ENCODE measurements around the gene FHOD3. TPM values are rescaled to one million over a fixed set of nuclear protein-coding genes. Genes with fewer than 3 reads are reported as not detected.
A peak's percentile ranks its signal among the peaks of the same experiment; 100 is the strongest.

The FHOD3 gene
- total and polyA plus RNA-seq, 7 donors: 5.4 to 98.2 (median 20.2) TPM

DNA sequence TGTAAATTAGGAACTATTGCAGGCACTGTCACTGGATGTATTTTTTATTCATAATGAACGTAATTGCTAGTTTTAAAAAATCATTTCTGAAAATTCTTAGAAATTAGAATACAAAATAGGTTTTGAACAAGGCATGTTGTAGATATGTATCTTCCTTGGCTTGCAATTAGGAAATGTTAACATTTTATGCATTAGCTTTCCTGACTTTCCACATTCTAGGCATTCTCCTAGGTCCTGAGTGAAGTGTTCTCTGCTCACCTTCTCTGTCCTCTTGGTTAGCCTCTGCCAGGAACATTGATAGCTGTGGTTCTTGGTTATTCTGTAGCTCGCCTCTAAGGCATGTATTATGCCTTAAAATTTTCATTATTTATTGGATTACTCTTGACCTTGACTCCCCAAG is 130.3 kb downstream of the FHOD3 start:
- ATAC-seq (no peak), DNase-seq (no peak)
- H3K36me3 ChIP-seq (ENCODE audit: insufficient read depth in 1 of 2, low read depth in 1 of 2): no peaks in the 10 kb centered on the region
- 87 to 92% (median 91%) methylated on average over 2 of the region's 2 CpGs for WGBS, 3 donors
- H3K27ac ChIP-seq: no peak overlapping the region
- no peaks in the 10 kb centered on the region for H3K9me3 ChIP-seq
- H3K4me3 ChIP-seq: no peak overlapping the region
- H3K4me1 ChIP-seq: peaks cover 9% of the 10 kb centered on the region
- intact Hi-C loops (cut with DNase I): loop anchor here in 1 of 2 donors (10.0 kb wide), 1 partner anchor 123 kb away; no protein-coding TSS in a partner anchor
- no peaks in the 10 kb centered on the region for H3K27me3 ChIP-seq (ENCODE audit: insufficient read depth in 3 of 3, low read length in 2 of 3)
- TF ChIP-seq, protein P1, sequence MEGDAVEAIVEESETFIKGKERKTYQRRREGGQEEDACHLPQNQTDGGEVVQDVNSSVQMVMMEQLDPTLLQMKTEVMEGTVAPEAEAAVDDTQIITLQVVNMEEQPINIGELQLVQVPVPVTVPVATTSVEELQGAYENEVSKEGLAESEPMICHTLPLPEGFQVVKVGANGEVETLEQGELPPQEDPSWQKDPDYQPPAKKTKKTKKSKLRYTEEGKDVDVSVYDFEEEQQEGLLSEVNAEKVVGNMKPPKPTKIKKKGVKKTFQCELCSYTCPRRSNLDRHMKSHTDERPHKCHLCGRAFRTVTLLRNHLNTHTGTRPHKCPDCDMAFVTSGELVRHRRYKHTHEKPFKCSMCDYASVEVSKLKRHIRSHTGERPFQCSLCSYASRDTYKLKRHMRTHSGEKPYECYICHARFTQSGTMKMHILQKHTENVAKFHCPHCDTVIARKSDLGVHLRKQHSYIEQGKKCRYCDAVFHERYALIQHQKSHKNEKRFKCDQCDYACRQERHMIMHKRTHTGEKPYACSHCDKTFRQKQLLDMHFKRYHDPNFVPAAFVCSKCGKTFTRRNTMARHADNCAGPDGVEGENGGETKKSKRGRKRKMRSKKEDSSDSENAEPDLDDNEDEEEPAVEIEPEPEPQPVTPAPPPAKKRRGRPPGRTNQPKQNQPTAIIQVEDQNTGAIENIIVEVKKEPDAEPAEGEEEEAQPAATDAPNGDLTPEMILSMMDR (IDR thresholded peaks at IDR 0.05): no peak

DNA sequence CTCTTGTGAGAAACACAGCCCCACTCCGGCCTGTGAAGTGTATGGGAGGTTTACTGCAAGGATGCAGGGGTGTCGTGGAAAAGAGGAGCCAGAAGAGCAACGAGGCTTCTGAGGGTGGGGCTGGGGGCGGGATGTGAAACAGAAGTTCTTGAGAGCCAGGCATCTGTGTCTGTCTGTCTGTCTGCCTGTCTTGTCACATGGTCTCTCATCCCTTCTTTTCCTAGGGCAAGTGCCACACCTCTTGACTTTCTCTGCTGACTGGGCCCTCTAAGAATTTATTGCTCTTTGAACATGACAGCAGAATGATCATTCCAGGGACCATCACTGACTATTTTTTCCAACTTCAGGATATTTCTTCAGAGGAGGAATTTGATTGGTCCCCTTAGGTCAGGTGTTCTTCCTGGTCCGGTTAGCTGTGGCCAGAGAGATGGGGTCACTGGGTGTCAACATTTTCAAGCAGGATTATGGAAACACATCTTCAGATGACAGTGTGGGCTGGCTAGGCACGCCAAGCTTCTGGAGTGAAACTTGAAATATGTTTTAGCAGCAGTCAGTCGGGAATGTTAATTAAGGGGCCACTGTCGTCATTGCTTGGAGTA is 131.0 kb downstream of the FHOD3 start:
- TF ChIP-seq, protein P1 (IDR thresholded peaks at IDR 0.05): no peak
- Histone ChIP-seq H3K27me3 (ENCODE audit: insufficient read depth in 3 of 3, low read length in 2 of 3) (no peaks in the 10 kb centered on the region), H3K4me1 (peaks cover 9% of the 10 kb centered on the region), H3K9me3 (no peaks in the 10 kb centered on the region), H3K4me3 (no peak overlapping the region), H3K36me3 (ENCODE audit: insufficient read depth in 1 of 2, low read depth in 1 of 2) (no peaks in the 10 kb centered on the region), H3K27ac (no peak overlapping the region)
- 69 to 77% (median 77%) methylated on average over 8 of the region's 8 CpGs for WGBS, 3 donors
- no peak for DNase-seq
- intact Hi-C loops (cut with DNase I): loop anchor here in 1 of 2 donors (10.0 kb wide), 1 partner anchor 124 kb away; no protein-coding TSS in a partner anchor
- ATAC-seq: peak in 2 of 4 donors; percentile 33 to 42

GRCh38 chr18:36432880-36433555 is 135.5 kb downstream of the FHOD3 start:
- H3K27ac ChIP-seq: no peak overlapping the region
- peaks cover 9% of the 10 kb centered on the region for H3K4me1 ChIP-seq
- intact Hi-C loops (cut with DNase I): no loop called here
- no peaks in the 10 kb centered on the region for H3K27me3 ChIP-seq (ENCODE audit: insufficient read depth in 3 of 3, low read length in 2 of 3)
- no peaks in the 10 kb centered on the region for H3K36me3 ChIP-seq (ENCODE audit: insufficient read depth in 1 of 2, low read depth in 1 of 2)
- no peak for DNase-seq
- TF ChIP-seq, protein P1 (IDR thresholded peaks at IDR 0.05): no peak
- no peaks in the 10 kb centered on the region for H3K9me3 ChIP-seq
- WGBS, 3 donors: 81 to 86% (median 83%) methylated on average over 4 of the region's 4 CpGs
- no peak overlapping the region for H3K4me3 ChIP-seq
- no peak for ATAC-seq

DNA sequence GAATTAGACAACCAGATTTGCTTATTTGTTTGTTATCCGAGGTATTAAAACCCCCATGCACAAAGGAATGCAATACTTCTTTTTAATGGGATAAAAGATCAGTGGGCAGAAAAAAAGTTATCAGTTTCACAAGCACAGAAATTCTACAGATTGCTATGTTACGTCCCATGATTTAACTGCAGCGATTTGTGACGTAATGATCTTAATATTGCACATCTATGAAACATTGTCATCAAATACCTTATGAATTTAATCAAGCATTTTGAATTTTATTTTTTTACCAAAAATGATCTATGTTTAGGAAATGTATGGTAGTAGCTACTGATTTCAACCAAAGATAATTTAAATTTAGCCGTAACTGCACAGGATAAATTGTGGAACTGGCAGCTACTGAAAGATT is 138.9 kb downstream of the FHOD3 start:
- intact Hi-C loops (cut with DNase I): no loop called here
- no peaks in the 10 kb centered on the region for H3K9me3 ChIP-seq
- H3K4me3 ChIP-seq: no peak overlapping the region
- TF ChIP-seq, protein P1 (IDR thresholded peaks at IDR 0.05): no peak
- no peak overlapping the region for H3K27ac ChIP-seq
- DNase-seq (no peak), ATAC-seq (no peak)
- H3K4me1 ChIP-seq: peaks cover 11% of the 10 kb centered on the region
- 95 to 96% (median 96%) methylated on average over 5 of the region's 5 CpGs for WGBS, 3 donors
- H3K36me3 ChIP-seq (ENCODE audit: insufficient read depth in 1 of 2, low read depth in 1 of 2): no peaks in the 10 kb centered on the region
- no peaks in the 10 kb centered on the region for H3K27me3 ChIP-seq (ENCODE audit: insufficient read depth in 3 of 3, low read length in 2 of 3)
